Suppressor macrophage (primary cell): ENCODE results near the gene PTGER4.
A peak's percentile ranks its signal among the peaks of the same experiment; 100 is the strongest.
"Not testable (repeated sequence)": the region's sequence is repeated elsewhere in the genome, so short reads cannot be mapped to it uniquely, and the experiment has no call there.

Experiments used
- DNase-seq, 4 experiments: peaks; one replicate each; pipeline ENCODE4 v3.0.0-alpha.2; 2020 to 2022

The PTGER4 gene

GRCh38 chr5:40689438-40689837 lies 9.7 kb downstream of the PTGER4 start:
- peak; percentile 33 to 76 (median 49) for DNase-seq

DNA sequence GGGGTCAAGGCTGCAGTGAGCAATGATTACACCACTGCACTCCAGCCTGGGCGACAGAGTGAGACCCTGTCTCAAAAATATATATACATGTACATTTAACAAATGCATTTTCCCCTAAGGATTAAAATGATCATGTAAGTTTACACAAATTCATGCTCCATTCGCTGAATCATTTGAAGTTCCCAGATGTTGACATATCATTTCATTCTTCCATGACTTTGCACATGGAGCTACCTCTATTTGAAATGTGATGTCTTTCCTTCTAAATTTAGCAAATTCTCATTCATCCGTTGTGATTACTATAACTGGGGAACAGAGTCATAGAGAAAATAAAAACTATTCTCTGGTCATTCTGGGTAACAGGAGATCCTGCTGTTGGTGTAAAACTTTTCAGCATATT lies 10.6 kb downstream of the PTGER4 start:
- DNase-seq = no peak

DNA sequence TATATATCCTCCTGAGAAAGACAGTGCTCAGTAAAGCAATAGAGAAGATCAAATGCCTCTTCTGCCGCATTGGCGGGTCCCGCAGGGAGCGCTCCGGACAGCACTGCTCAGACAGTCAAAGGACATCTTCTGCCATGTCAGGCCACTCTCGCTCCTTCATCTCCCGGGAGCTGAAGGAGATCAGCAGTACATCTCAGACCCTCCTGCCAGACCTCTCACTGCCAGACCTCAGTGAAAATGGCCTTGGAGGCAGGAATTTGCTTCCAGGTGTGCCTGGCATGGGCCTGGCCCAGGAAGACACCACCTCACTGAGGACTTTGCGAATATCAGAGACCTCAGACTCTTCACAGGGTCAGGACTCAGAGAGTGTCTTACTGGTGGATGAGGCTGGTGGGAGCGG lies 12.2 kb downstream of the PTGER4 start:
- DNase-seq = no peak

- DNase-seq = no peak
Measured at GRCh38 chr5:40694433-40694832, 14.7 kb downstream of the PTGER4 start.

GRCh38 chr5:40700116-40700782 lies 20.5 kb downstream of the PTGER4 start:
- no peak for DNase-seq

GRCh38 chr5:40702027-40702426 lies 22.3 kb downstream of the PTGER4 start:
- DNase-seq = not testable (repeated sequence)

DNA sequence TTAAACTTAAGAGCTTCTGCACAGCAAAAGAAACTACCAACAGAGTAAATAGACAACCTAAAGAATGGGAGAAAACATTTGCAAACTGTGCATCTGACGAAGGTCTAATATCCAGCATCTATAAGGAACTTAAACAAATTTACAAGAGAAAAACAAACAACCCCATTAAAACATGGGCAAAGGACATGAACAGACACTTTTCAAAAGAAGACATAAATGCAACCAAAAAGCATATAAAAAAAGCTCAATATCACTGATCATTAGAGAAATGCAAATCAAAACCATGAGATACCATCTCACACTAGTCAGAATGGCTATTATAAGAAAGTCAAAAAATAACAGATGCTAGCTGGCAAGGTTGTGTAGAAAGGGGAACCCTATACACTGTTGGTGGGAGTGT lies 25.8 kb downstream of the PTGER4 start:
- DNase-seq = not testable (repeated sequence)

GRCh38 chr5:40710575-40710974 lies 30.9 kb downstream of the PTGER4 start:
- DNase-seq = not testable (repeated sequence)

DNA sequence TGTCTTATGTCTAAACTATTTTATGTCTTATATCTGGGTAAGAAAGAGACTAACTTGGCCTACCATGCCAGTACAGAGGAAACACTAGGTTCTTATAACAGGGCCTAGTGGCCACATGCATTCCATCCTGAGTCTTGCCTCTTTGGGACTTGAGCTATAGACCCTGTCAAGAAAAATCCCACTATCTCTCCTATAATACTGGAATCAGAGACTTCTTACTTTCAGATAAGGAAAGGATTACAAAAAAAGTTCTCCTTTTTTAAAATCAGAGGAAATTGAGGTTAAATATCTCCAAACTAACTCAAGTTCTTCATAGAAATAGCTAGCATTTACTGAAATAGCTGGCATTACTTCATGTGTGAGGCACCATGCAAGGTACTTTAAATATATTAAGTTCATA lies 34.3 kb downstream of the PTGER4 start:
- DNase-seq = no peak

DNA sequence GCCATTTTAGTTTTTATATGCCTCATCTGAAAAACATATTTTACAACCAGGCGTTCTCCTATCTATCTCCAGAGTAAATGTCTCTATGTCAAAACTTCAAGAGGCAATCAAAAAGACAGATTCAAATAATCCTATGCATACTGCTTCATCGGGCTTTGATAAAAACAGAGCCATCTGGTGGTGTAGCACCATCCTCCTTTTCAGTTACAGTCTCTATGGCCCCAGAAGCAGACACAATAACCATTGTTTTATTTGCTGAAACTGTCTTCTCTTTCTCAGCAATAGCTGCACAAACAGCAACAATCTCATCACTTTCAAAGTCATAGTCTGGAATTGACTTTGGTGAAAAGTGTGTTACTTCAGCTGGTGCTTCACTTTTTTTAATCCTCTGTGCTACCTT lies 36.3 kb downstream of the PTGER4 start:
- no peak for DNase-seq

DNA sequence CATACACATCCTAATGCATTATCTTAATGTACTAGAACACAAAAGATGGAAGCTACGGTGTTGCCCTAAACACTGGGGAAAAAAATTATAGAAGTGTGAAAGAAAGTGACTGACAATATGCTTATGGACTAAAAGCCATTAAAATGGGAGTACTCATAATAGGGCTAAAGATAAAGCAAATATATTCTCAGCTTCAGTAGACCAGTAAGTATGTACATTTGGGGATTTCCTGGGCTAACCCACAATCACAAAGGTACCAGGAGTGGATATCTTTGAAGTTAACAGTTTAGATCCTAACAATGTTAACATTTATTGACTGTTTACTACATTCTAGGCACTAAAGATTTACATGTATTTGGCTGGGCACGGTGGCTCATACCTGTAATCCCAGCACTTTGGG lies 36.9 kb downstream of the PTGER4 start:
- no peak for DNase-seq

- DNase-seq = no peak
Measured at GRCh38 chr5:40717281-40717680, 37.6 kb downstream of the PTGER4 start.

DNA sequence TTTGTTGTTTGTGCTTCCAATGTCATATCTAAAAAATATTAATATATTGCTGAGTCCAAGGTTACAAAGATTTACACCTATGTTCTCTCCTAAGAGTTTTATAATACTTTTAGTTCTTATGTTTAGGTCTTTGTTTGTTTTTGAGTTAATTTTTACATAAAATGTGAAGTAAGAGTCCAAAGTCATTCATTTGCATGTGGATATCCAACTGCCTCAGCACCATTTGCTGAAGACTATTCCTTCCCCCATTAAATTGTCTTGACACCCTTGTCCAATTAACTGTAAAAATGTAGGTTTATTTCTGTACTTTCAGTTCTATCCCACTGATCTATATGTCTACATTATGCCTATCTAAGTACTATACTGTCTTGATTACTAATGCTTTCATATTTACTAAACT lies 40.4 kb downstream of the PTGER4 start:
- no peak for DNase-seq

DNA sequence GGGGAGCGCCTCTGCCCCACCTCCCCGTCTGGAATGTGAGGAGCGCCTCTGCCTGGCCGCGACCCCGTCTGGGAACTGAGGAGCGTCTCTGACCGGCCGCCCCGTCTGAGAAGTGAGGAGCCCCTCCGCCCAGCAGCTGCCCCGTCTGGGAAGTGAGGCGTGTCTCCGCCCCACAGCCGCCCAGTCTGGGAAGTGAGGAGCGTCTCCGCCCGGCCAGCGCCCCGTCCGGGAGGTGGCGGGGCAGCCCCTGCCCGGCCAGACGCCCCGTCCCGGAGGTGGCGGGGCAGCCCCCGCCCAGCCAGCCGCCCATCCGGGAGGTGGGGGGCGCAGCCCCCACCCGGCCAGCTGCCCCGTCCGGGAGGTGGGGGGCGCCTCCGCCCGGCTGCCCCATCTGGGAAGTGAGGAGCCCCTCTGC lies 42.8 kb downstream of the PTGER4 start:
- not testable (repeated sequence) for DNase-seq

DNA sequence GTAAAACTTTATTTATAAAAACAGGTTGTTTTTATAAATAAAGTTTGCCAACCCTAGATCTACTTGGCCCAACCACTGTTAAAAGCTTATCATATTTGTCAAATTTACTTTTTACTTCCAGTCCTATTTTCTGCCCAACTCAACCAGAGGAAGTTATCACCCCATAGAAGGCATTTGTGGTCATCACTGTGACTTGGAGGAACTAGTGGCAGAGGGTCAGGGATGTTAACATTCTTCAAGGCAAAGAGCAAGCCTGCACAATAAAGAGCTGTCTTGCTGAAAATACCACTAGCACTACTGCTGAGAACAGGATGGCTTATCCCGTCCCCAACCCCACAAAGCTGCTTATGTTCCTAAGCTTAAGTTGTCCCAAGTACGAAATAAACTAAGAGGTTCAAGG lies 53.7 kb downstream of the PTGER4 start:
- peak; percentile 27 to 66 (median 50) for DNase-seq

- DNase-seq = no peak
Measured at GRCh38 chr5:40733879-40734563, 54.3 kb downstream of the PTGER4 start.

- no peak for DNase-seq
Measured at GRCh38 chr5:40734986-40735385, 55.3 kb downstream of the PTGER4 start.

- DNase-seq = no peak
Measured at GRCh38 chr5:40735609-40736008, 55.9 kb downstream of the PTGER4 start.

- DNase-seq = peak; percentile 54 to 77 (median 68)
Measured at GRCh38 chr5:40736103-40736875, 56.6 kb downstream of the PTGER4 start.

- DNase-seq = no peak
Measured at GRCh38 chr5:40738502-40738901, 58.8 kb downstream of the PTGER4 start.
